GM18868 (cell line): ENCODE results near the gene INPP5J.
"Not testable (repeated sequence)": the region's sequence is repeated elsewhere in the genome, so short reads cannot be mapped to it uniquely, and the experiment has no call there.

Source experiments
- ATAC-seq: cut with Tn5 transposase; IDR thresholded peaks from one replicate; pipeline ENCODE4 v1.9.1; 2021; ENCODE audit warnings: mild to moderate bottlenecking, moderate library complexity; ENCODE audit not compliant: unreplicated experiment

Gene INPP5J

GRCh38 chr22:31086703-31087330 is 35.9 kb upstream of the INPP5J start:
- ATAC-seq = no peak

GRCh38 chr22:31087744-31088215 is 35.0 kb upstream of the INPP5J start:
- no peak for ATAC-seq

- no peak for ATAC-seq
Measured at GRCh38 chr22:31088233-31088986, 34.4 kb upstream of the INPP5J start.

- ATAC-seq = no peak
Measured at GRCh38 chr22:31089160-31090100, 33.3 kb upstream of the INPP5J start.

- ATAC-seq = no peak
Measured at GRCh38 chr22:31090217-31091085, 32.3 kb upstream of the INPP5J start.

- no peak for ATAC-seq
Measured at GRCh38 chr22:31091106-31091975, 31.4 kb upstream of the INPP5J start.

- ATAC-seq = no peak
Measured at GRCh38 chr22:31092161-31092560, 30.6 kb upstream of the INPP5J start.

- no peak for ATAC-seq
Measured at GRCh38 chr22:31093086-31093850, 29.5 kb upstream of the INPP5J start.

GRCh38 chr22:31094021-31094551 is 28.7 kb upstream of the INPP5J start:
- ATAC-seq = no peak

- no peak for ATAC-seq
Measured at GRCh38 chr22:31094741-31095140, 28.0 kb upstream of the INPP5J start.

GRCh38 chr22:31095637-31096249 is 27.0 kb upstream of the INPP5J start:
- no peak for ATAC-seq

- ATAC-seq = no peak
Measured at GRCh38 chr22:31096657-31097279, 26.0 kb upstream of the INPP5J start.

- not testable (repeated sequence) for ATAC-seq
Measured at GRCh38 chr22:31097539-31097938, 25.2 kb upstream of the INPP5J start.

GRCh38 chr22:31097941-31098631 is 24.7 kb upstream of the INPP5J start:
- ATAC-seq = no peak

GRCh38 chr22:31098632-31099110 is 24.1 kb upstream of the INPP5J start:
- ATAC-seq = no peak

- no peak for ATAC-seq
Measured at GRCh38 chr22:31099386-31099785, 23.4 kb upstream of the INPP5J start.
